K562 (cell line): ENCODE results near the gene USP35. TPM values are rescaled to one million over a fixed set of nuclear protein-coding genes. Genes with fewer than 3 reads are reported as not detected.

Experiments
- ARID1B ChIP-seq: fragments of 450-650 bp; IDR thresholded peaks from 2 replicates; pipeline ENCODE4 v1.6.1; 2016; ENCODE audit warnings: antibody characterized with exemption, mild to moderate bottlenecking, inconsistent platforms
- E2F3 ChIP-seq: fragments of 250-450 bp; sonication (Bioruptor Pico); IDR thresholded peaks from 2 replicates; pipeline ENCODE4 v1.4.0; 2020; ENCODE audit warnings: mild to moderate bottlenecking
- FOXK2 ChIP-seq, 2 experiments: fragments of 450-650 bp; IDR thresholded peaks in 1 of 2; conservative IDR thresholded peaks in 1 of 2; 2 replicates each; pipeline ENCODE4 v1.6.1; 2016; ENCODE audit warnings: low read depth in 2 of 2, mild to moderate bottlenecking in 1 of 2
- SMAD4 ChIP-seq: fragments of 250-450 bp; sonication (Bioruptor Pico); conservative IDR thresholded peaks from 2 replicates; pipeline ENCODE4 v1.8.0; 2021; ENCODE audit warnings: inconsistent platforms, mild to moderate bottlenecking, moderate library complexity
- TFAM ChIP-seq: fragments of 250-450 bp; sonication (Bioruptor Pico); conservative IDR thresholded peaks from 2 replicates; pipeline ENCODE4 v1.5.0; 2021; ENCODE audit warnings: mild to moderate bottlenecking, moderate library complexity
- ZBTB17 ChIP-seq: fragments of 450-650 bp; formaldehyde crosslinking; IDR thresholded peaks from 2 replicates; pipeline ENCODE4 v1.4.0; 2020; ENCODE audit warnings: mild to moderate bottlenecking
- ZNF174 ChIP-seq: fragments of 250-450 bp; sonication (Bioruptor Pico); IDR thresholded peaks from 2 replicates; pipeline ENCODE4 v1.4.0; 2020; ENCODE audit warnings: mild to moderate bottlenecking
- polyA plus RNA-seq, 8 experiments: library from polyadenylated mRNA; depleted of rRNA in 4 of 8; stranded (reverse) in 5 of 8; unstranded in 3 of 8; fragments of >200 nt; fragmentation: Nextera tagmentation in 2 of 8; fragmentation: Illumina TruSeq in 1 of 8; extraction: Ambion mirVana in 2 of 8; extraction: Trizol in 1 of 8; gene quantifications; 2 replicates each; pipeline versions ENCODE4 v1.2.1 to v1.2.3, GENCODE V29; 2011 to 2014; ENCODE audit warnings: inconsistent platforms in 1 of 8, missing spikeins in 1 of 8
- total RNA-seq, 7 experiments: library from RNA; depleted of rRNA in 6 of 7; stranded (reverse); fragments of >200 nt in 6 of 7; fragmentation: Illumina TruSeq in 2 of 7; extraction: Trizol in 2 of 7; gene quantifications; 2 replicates each; pipeline versions ENCODE4 v1.2.1 to v1.2.3, GENCODE V29; 2011 to 2021; ENCODE audit warnings: low replicate concordance in 1 of 7
- TF ChIP-seq, protein P1 (sequence below): fragments of 250-450 bp; sonication (Bioruptor Pico); IDR thresholded peaks from 2 replicates; pipeline ENCODE4 v1.5.0; 2021
- TF ChIP-seq, protein P2 (sequence below): IDR thresholded peaks from 2 replicates; pipeline ENCODE4 v1.6.1; 2012; ENCODE audit warnings: low read depth, low read length, improper control_type of control experiment, borderline replicate concordance
- TF ChIP-seq, protein P3 (sequence below): IDR thresholded peaks from 2 replicates; pipeline ENCODE4 v1.6.1; 2011; ENCODE audit warnings: borderline replicate concordance, low read depth, mild to moderate bottlenecking, moderate library complexity, low read length; ENCODE audit not compliant: insufficient read depth, poor library complexity, severe bottlenecking

Gene USP35
- total and polyA plus RNA-seq, 9 of the 15 experiments (the other 6 are each of a cell fraction or from before 2014, with no cell fraction given), result 0.01 to 4.8 (median 3.6) TPM

DNA sequence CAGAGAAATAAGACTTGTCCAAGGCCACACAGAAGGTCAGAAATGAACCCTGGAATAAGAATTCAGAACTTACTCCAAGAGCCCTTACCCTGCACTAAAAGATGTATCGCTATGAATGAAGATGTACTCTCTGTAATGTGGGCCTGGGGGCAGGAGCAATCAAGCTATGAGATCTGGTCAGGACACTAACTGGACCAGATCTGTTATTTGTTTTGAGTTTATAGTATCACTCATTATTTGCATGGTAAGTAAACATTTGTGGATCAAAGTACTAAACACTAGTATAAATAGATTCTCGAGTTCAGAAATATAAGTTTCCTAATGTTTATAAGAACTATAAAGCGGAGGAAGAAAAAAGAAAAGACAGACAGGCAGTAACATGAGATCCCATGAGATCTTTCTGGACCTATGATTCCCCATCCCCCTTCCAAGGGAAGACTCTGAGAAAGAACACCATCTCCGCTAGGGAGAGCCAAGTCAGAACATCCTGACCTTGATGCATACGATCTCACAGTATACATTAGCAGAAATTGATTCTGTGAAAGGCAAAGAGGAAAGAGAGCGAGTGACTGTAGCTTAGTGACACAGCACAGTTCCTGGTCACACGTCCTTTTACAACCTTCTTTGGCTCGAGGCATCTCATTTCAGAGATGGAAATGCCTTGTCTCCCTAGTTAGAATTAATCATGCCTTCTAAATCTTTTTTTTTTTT is 71.2 kb downstream of the USP35 start (continued):
- TF ChIP-seq, protein P1, sequence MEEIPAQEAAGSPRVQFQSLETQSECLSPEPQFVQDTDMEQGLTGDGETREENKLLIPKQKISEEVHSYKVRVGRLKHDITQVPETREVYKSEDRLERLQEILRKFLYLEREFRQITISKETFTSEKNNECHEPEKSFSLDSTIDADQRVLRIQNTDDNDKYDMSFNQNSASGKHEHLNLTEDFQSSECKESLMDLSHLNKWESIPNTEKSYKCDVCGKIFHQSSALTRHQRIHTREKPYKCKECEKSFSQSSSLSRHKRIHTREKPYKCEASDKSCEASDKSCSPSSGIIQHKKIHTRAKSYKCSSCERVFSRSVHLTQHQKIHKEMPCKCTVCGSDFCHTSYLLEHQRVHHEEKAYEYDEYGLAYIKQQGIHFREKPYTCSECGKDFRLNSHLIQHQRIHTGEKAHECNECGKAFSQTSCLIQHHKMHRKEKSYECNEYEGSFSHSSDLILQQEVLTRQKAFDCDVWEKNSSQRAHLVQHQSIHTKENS (CRISPR knock-in tag), result no peak
- no peak for TF ChIP-seq ZBTB17 (CRISPR knock-in tag)
- no peak for TF ChIP-seq ZNF174 (CRISPR knock-in tag)
- TF ChIP-seq SMAD4 (CRISPR knock-in tag), result 0 out of 2 replicates have a peak, but pooled peaks have one; percentile 36
- TF ChIP-seq TFAM, result no peak
- TF ChIP-seq, protein P2, sequence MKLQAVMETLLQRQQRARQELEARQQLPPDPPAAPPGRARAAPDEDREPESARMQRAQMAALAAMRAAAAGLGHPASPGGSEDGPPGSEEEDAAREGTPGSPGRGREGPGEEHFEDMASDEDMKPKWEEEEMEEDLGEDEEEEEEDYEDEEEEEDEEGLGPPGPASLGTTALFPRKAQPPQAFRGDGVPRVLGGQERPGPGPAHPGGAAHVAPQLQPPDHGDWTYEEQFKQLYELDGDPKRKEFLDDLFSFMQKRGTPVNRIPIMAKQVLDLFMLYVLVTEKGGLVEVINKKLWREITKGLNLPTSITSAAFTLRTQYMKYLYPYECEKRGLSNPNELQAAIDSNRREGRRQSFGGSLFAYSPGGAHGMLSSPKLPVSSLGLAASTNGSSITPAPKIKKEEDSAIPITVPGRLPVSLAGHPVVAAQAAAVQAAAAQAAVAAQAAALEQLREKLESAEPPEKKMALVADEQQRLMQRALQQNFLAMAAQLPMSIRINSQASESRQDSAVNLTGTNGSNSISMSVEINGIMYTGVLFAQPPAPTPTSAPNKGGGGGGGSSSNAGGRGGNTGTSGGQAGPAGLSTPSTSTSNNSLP, result peak; percentile 70; the same call in 1 of the 2 replicates
- TF ChIP-seq, protein P3, sequence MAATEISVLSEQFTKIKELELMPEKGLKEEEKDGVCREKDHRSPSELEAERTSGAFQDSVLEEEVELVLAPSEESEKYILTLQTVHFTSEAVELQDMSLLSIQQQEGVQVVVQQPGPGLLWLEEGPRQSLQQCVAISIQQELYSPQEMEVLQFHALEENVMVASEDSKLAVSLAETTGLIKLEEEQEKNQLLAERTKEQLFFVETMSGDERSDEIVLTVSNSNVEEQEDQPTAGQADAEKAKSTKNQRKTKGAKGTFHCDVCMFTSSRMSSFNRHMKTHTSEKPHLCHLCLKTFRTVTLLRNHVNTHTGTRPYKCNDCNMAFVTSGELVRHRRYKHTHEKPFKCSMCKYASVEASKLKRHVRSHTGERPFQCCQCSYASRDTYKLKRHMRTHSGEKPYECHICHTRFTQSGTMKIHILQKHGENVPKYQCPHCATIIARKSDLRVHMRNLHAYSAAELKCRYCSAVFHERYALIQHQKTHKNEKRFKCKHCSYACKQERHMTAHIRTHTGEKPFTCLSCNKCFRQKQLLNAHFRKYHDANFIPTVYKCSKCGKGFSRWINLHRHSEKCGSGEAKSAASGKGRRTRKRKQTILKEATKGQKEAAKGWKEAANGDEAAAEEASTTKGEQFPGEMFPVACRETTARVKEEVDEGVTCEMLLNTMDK, result no peak
- TF ChIP-seq FOXK2 (conservative IDR thresholded peaks at IDR 0.05 in 1 of 2, IDR thresholded peaks at IDR 0.05 in 1 of 2; ENCODE audit: low read depth in 2 of 2), result no peak
- no peak for TF ChIP-seq E2F3
- TF ChIP-seq ARID1B, result 0 out of 2 replicates have a peak, but pooled peaks have one; percentile 33
